Muscle of back (tissue), 11 donors: Measurements from ENCODE around the gene UGT1A1. TPM values are rescaled to one million over a fixed set of nuclear protein-coding genes. Genes with fewer than 3 reads are reported as not detected.

ENCODE experiments used
- DNase-seq, 3 donors: peaks; one replicate each; pipeline versions ENCODE4 v3.0.0 to v3.0.0-alpha.2; 2013
- polyA plus RNA-seq, 10 donors: library from polyadenylated mRNA; unstranded; fragments of 120-200 nt; gene quantifications; one replicate each; pipeline ENCODE4 v1.2.1, GENCODE V29; 2013; ENCODE audit not compliant: insufficient read length in 10 of 10

UGT1A1 gene
- polyA plus RNA-seq, 10 donors: 0.04 to 0.12 (median 0.05) TPM; not detected in 5

- DNase-seq: no peak
Observed at GRCh38 chr2:233816334-233816733, 56.3 kb downstream of the UGT1A1 start.

DNA sequence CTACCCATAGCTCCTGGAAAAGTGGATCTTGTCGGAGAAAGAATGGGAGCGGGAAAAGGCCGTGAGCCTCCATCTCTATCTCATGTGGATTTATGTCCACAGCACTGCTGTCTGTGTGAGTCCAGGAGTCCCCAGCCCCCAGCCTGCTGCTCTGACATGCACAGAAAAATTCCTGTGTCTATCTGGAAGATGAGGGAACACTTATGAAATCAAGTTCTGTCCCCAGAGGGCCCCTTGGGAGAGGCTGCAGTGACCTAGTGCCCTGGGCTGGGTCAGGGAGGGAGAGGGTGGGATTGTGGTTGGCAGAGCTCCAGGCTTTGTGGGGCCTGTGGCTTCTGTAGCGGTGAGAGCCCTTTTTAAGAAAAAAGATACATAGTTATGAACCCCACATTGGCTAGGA, 56.7 kb downstream of the UGT1A1 start:
- DNase-seq: no peak

DNA sequence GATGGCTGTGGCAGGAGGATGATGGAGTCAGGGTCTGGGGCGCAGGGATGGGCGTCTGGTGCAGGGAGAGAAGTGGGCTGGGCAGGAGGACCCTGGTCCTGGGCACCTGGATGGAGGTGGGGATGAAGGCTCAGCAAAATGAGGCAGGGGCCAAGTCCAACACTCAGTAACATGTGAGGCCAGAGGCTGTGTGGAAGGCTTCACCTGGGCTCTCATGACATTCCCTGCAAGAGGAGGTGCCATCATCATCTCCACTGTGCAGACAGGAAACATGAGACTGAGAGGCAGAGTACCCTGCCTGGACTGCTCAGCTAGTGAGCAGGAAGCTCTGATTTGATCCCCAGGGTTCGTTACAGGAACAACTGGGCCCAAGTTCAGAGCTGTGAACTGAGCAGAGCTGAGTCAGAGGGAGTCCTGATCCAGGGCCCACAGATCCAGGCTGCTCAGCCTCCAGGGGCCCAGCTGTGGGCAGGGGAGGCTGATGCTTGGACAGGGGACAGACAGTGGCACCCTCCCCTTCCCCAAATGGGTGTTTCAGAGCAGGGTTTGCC, 57.4 kb downstream of the UGT1A1 start:
- DNase-seq: no peak

- DNase-seq: no peak
Observed at GRCh38 chr2:233817995-233818638, 58.0 kb downstream of the UGT1A1 start.

- no peak for DNase-seq
Observed at GRCh38 chr2:233818639-233819621, 58.9 kb downstream of the UGT1A1 start.

DNA sequence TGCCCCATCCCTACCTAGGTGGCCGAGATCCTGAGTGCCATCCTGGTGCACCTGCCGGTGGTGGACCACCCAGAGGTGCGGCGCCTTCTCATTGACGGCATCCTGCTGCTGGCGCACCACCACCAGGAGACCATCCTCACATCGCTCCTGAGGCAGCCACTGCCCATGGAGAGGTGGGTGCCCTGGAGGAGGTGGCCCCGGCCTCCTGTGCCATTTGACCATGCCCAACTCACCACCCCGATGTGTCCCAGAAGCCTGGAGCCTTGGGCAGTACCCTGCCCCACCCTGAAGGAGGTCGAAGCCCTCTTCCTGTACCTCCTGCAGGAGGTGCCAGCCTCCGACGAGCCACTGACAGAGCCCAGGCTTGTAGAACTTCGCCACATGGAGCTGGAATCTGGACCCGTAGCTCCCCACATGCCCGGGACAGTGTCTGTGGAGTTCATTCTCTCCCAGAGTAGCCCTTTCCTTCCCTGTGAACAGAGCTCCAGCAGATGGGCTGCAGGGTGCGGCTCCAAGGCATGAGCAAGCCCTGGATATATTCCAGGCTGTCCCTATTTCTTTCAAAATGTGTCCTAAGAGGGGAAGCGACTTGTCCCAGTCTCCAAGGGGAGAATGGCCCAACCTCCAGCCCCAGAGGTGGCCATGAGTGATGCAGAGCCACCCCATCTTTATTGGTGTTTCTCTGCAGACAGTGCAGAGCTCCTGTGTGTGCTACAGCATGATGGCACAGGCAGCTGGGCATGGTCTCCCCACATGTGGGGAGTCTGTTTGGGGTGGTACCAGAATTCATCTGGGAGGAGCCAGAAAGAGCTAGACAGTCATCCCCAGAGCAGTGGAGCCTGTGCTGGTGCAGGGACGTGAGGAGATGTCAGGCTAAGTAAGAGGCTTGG, 60.1 kb downstream of the UGT1A1 start:
- no peak for DNase-seq

GRCh38 chr2:233820774-233821105, 60.7 kb downstream of the UGT1A1 start:
- DNase-seq: no peak

GRCh38 chr2:233821196-233821595, 61.1 kb downstream of the UGT1A1 start:
- no peak for DNase-seq

GRCh38 chr2:233821709-233822100, 61.6 kb downstream of the UGT1A1 start:
- DNase-seq: no peak

DNA sequence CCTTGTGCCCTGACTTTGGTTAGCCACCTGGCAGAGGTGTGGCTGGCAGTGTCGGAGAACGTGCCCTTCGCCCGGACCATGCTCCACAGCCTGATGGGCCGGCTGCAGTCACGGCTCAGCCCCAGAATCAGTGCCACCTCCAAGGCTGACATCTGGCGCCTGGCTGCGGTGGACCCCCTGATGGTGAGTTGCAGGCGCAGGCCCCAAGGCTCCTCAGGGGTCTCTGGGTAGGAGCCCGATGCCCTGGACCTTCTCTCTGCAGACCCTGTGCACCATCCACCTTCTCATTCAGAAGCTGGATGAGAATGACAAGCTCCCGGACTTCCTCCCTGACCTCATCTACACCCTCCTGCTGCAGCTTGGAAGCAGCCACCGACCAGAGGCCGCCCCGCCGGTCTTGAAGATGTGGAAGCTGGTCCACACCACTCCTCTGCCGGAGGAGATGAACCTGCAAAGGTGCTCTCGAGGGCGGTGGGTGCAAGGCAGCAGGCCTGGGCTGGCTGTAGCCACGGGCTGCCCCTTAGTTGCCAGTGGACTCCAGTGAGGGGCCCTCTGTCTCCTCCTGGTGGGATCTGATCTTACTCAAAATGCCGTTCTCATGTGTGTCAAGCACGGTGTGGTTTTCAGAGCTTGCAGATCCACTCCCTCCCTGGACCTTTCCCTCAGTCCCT, 62.2 kb downstream of the UGT1A1 start:
- DNase-seq: no peak

Other genes with a start within 250 kb of the UGT1A1 start
- gene USP40, start 193.5 kb upstream of the UGT1A1 start, polyA plus RNA-seq: 10 to 100 TPM; 17.3 to 39.0 (median 22.3) TPM
- gene UGT1A8, start 142.6 kb upstream of the UGT1A1 start, polyA plus RNA-seq: not detected
- not detected for gene UGT1A10, start 123.8 kb upstream of the UGT1A1 start, polyA plus RNA-seq
- gene UGT1A9, start 88.4 kb upstream of the UGT1A1 start, polyA plus RNA-seq: not detected
- not detected for gene UGT1A7, start 78.4 kb upstream of the UGT1A1 start, polyA plus RNA-seq
- under 1 TPM in 1 of 10 donors, not detected in 9; 0.26 TPM for gene UGT1A6, start 67.4 kb upstream of the UGT1A1 start, polyA plus RNA-seq
- not detected for gene UGT1A5, start 47.4 kb upstream of the UGT1A1 start, polyA plus RNA-seq
- not detected for gene UGT1A4, start 41.5 kb upstream of the UGT1A1 start, polyA plus RNA-seq
- gene UGT1A3, start 31.2 kb upstream of the UGT1A1 start, polyA plus RNA-seq: not detected
- gene MROH2A, start 18.1 kb downstream of the UGT1A1 start, polyA plus RNA-seq: under 1 TPM in 1 of 10 donors, not detected in 9; 0.18 TPM
- gene HJURP, start 94.3 kb downstream of the UGT1A1 start, polyA plus RNA-seq: 10 to 100 TPM in 6 of 10 donors, 1 to 10 TPM in 4; 9.2 to 16.1 (median 10.5) TPM
- gene TRPM8, start 157.1 kb downstream of the UGT1A1 start, polyA plus RNA-seq: under 1 TPM in 3 of 10 donors, not detected in 7; 0.13 to 0.26 (median 0.21) TPM